Smooth muscle cell (in vitro differentiated cells): Measurements from ENCODE around the gene GPR151. TPM values are rescaled to one million over a fixed set of nuclear protein-coding genes. Genes with fewer than 3 reads are reported as not detected.

Experiments used
- DNase-seq: peaks from one replicate; lab custom pipeline; 2025; ENCODE audit not compliant: unreplicated experiment; lab: John Stamatoyannopoulos, UW
- H2AFZ ChIP-seq: fragments of 200-600 bp; sonication (generic); 2 replicates; pipeline ENCODE4 v1.6.0; 2016; ENCODE audit warnings: antibody characterized with exemption, low read depth, mild to moderate bottlenecking
- H3F3A ChIP-seq: fragments of 200-600 bp; sonication (generic); 2 replicates; pipeline ENCODE4 v1.6.0; 2017; ENCODE audit warnings: antibody characterized with exemption, low read depth
- H3K27ac ChIP-seq: fragments of 200-600 bp; sonication (generic); 2 replicates; pipeline ENCODE4 v1.5.1; 2016; ENCODE audit warnings: low read depth, mild to moderate bottlenecking
- H3K27me3 ChIP-seq: fragments of 200-600 bp; sonication (generic); 2 replicates; pipeline ENCODE4 v1.6.1; 2016; ENCODE audit warnings: low read depth, mild to moderate bottlenecking
- H3K36me3 ChIP-seq: fragments of 200-600 bp; sonication (generic); 2 replicates; pipeline ENCODE4 v1.5.1; 2016; ENCODE audit warnings: low read depth
- H3K4me1 ChIP-seq: fragments of 200-600 bp; sonication (generic); 2 replicates; pipeline ENCODE4 v1.5.1; 2016; ENCODE audit warnings: low read depth
- H3K4me2 ChIP-seq: fragments of 200-600 bp; sonication (generic); 2 replicates; pipeline ENCODE4 v1.6.0; 2016; ENCODE audit warnings: mild to moderate bottlenecking
- H3K4me3 ChIP-seq: fragments of 200-600 bp; sonication (generic); 2 replicates; pipeline ENCODE4 v1.5.1; 2016; ENCODE audit warnings: mild to moderate bottlenecking
- H3K79me2 ChIP-seq: fragments of 200-600 bp; sonication (generic); 2 replicates; pipeline ENCODE4 v1.6.0; 2016; ENCODE audit warnings: low read depth, mild to moderate bottlenecking
- H3K9ac ChIP-seq: fragments of 200-600 bp; sonication (generic); 2 replicates; pipeline ENCODE4 v1.6.0; 2016; ENCODE audit warnings: low read depth
- H3K9me3 ChIP-seq: fragments of 200-600 bp; sonication (generic); replicated peaks from 2 replicates; pipeline ENCODE4 v1.5.1; 2016; ENCODE audit warnings: low read depth
- H4K20me1 ChIP-seq: fragments of 200-600 bp; sonication (generic); 2 replicates; pipeline ENCODE4 v1.6.0; 2016; ENCODE audit warnings: low read depth
- WGBS: methylation state at CpG from one replicate; pipeline ENCODE4 v1.1.7; 2016; ENCODE audit warnings: low lambda C conversion rate; 5-methylcytosine and 5-hydroxymethylcytosine counted together
- polyA plus RNA-seq: library from polyadenylated mRNA; unstranded; fragments of >200 nt; fragmentation: Nextera tagmentation; extraction: Ambion mirVana; gene quantifications from 2 replicates; pipeline ENCODE4 v1.2.1, GENCODE V29; 2016
- total RNA-seq: library from RNA; depleted of rRNA; stranded (reverse); fragments of >200 nt; gene quantifications from 2 replicates; pipeline ENCODE4 v1.2.3, GENCODE V29; 2014
- TF ChIP-seq, protein P1 (sequence below): fragments of 200-600 bp; sonication (generic); IDR thresholded peaks from 2 replicates; pipeline ENCODE4 v1.5.1; 2017; ENCODE audit warnings: borderline replicate concordance, mild to moderate bottlenecking, antibody characterized with exemption; ENCODE audit not compliant: insufficient read depth, poor library complexity, severe bottlenecking

GPR151 gene
- total and polyA plus RNA-seq, 2 experiments from 2014 or later: not detected

DNA sequence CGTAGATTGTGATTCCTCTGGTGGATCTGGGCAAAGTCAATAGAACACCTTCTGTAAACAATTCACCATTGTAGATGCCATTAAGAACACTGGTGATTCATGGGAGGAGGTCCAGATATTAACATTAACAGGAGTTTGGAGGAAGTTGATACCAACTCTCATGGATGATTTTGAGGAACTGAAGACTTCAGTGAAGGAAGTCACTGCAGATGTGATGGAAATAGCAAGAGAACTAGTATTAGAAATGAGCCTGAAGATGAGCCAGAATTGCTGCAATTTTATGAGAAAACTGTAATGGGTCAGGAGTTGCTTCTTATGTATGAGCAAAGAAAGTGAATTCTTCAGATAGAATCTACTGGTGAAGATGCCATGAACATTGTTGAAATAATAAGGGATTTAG, 41.9 kb downstream of the GPR151 start:
- H3F3A ChIP-seq: no peaks in the 10 kb centered on the region
- TF ChIP-seq, protein P1, sequence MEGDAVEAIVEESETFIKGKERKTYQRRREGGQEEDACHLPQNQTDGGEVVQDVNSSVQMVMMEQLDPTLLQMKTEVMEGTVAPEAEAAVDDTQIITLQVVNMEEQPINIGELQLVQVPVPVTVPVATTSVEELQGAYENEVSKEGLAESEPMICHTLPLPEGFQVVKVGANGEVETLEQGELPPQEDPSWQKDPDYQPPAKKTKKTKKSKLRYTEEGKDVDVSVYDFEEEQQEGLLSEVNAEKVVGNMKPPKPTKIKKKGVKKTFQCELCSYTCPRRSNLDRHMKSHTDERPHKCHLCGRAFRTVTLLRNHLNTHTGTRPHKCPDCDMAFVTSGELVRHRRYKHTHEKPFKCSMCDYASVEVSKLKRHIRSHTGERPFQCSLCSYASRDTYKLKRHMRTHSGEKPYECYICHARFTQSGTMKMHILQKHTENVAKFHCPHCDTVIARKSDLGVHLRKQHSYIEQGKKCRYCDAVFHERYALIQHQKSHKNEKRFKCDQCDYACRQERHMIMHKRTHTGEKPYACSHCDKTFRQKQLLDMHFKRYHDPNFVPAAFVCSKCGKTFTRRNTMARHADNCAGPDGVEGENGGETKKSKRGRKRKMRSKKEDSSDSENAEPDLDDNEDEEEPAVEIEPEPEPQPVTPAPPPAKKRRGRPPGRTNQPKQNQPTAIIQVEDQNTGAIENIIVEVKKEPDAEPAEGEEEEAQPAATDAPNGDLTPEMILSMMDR: no peak
- no peak overlapping the region for H2AFZ ChIP-seq
- H3K9ac ChIP-seq: no peak overlapping the region
- peaks cover 28% of the 10 kb centered on the region for H4K20me1 ChIP-seq
- H3K9me3 ChIP-seq: no peaks in the 10 kb centered on the region
- no peak overlapping the region for H3K27ac ChIP-seq
- DNase-seq: no peak
- peaks cover 12% of the 10 kb centered on the region for H3K79me2 ChIP-seq
- no peaks in the 10 kb centered on the region for H3K27me3 ChIP-seq
- H3K4me3 ChIP-seq: no peak overlapping the region
- H3K4me2 ChIP-seq: no peak overlapping the region
- WGBS: 91% methylated on average over 1 of the region's 1 CpG
- H3K36me3 ChIP-seq: peaks cover 35% of the 10 kb centered on the region
- no peaks in the 10 kb centered on the region for H3K4me1 ChIP-seq

DNA sequence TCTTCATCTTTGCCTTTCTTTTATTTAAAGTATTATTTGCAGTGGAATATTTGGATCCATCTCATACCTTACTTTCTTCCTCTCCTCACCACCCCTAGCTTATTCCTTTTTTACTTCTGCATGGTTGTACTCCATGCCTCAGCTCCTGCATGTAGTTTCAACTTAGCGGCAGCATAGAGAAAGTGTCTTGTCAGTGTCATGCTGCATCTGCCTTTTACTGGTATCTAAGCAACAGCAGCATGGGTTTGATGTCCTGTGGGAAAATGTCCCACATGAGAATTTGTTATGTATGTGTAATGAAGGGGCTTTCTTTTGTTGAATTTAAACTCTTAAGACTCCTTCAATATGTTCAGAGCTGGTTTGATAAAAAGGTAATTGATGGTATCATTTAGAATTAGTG, 48.2 kb downstream of the GPR151 start:
- 91% methylated on average over 1 of the region's 1 CpG for WGBS
- no peak overlapping the region for H3K4me3 ChIP-seq
- peaks cover 42% of the 10 kb centered on the region for H3K36me3 ChIP-seq
- H3K9ac ChIP-seq: no peak overlapping the region
- H4K20me1 ChIP-seq: peaks cover 55% of the 10 kb centered on the region
- no peaks in the 10 kb centered on the region for H3F3A ChIP-seq
- H3K4me1 ChIP-seq: no peaks in the 10 kb centered on the region
- DNase-seq: no peak
- H3K27ac ChIP-seq: no peak overlapping the region
- TF ChIP-seq, protein P1: no peak
- no peaks in the 10 kb centered on the region for H3K27me3 ChIP-seq
- no peak overlapping the region for H3K4me2 ChIP-seq
- H3K9me3 ChIP-seq: no peaks in the 10 kb centered on the region
- H3K79me2 ChIP-seq: peaks cover 30% of the 10 kb centered on the region
- H2AFZ ChIP-seq: no peak overlapping the region

DNA sequence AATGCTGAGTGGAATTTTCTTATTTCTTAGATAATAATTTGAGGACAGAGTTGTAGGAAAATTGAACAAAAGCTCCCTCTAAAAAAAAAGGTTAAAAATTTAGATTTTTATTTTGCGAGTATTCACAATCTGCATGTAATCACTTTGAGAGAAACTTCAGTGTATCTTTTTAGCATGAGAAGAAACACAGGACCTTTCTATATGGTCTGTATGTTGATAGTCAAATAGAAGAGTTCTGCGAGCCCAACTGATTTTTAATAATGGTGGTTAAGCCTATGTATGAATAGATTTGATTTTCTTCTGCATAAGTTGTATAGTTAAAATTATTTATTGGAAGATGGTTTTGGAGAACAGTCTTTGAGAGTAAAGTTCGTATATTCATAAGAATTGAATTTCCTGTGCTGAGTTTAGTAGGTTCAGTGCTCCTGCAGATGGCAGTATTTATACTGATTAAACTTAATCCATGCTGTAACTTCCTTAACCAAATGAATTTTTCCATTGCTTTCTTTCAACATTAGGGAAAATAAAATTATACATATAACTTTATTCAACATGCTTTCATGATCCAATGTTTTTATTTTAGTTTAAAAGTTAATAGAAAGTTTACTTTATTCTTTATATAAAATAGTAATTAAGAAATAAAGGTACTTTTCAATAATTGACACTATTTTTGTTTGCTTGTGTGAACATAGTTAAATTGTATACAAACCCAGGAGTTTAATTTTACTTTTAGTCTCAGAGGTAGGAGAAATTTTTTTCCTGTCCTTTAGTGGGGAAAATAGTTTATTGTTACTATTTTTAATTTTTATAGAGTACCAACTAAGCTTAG, 49.3 kb downstream of the GPR151 start:
- no peak overlapping the region for H3K4me2 ChIP-seq
- no peaks in the 10 kb centered on the region for H3K27me3 ChIP-seq
- H2AFZ ChIP-seq: no peak overlapping the region
- no peak for DNase-seq
- H3K4me3 ChIP-seq: no peak overlapping the region
- no peaks in the 10 kb centered on the region for H3K9me3 ChIP-seq
- H4K20me1 ChIP-seq: peaks cover 65% of the 10 kb centered on the region
- WGBS: 73% methylated on average over 3 of the region's 3 CpGs
- peak overlapping the region; percentile 27 for H3K27ac ChIP-seq
- TF ChIP-seq, protein P1: peak; percentile 47
- H3K36me3 ChIP-seq: peaks cover 42% of the 10 kb centered on the region
- H3F3A ChIP-seq: no peaks in the 10 kb centered on the region
- H3K9ac ChIP-seq: no peak overlapping the region
- H3K4me1 ChIP-seq: no peaks in the 10 kb centered on the region
- H3K79me2 ChIP-seq: peaks cover 38% of the 10 kb centered on the region

DNA sequence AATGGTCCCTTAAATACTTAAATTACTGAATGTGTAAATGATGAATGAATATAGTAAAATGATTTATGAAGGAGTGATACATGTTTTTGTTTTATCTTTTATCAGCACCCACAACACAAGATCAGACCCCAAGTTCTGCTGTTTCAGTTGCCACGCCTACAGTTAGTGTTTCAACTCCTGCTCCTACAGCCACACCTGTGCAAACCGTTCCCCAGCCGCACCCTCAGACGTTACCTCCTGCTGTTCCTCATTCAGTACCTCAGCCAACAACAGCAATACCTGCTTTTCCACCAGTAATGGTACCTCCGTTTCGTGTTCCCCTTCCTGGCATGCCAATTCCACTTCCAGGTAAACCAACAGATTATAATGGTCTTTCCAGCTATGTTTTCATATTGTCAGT, 52.5 kb downstream of the GPR151 start:
- Histone ChIP-seq H3F3A (no peaks in the 10 kb centered on the region), H3K79me2 (peaks cover 51% of the 10 kb centered on the region), H3K4me2 (no peak overlapping the region), H3K36me3 (peaks cover 30% of the 10 kb centered on the region), H3K27me3 (no peaks in the 10 kb centered on the region), H3K9me3 (no peaks in the 10 kb centered on the region), H4K20me1 (peaks cover 81% of the 10 kb centered on the region), H3K4me3 (no peak overlapping the region), H3K9ac (no peak overlapping the region), H3K27ac (no peak overlapping the region), H2AFZ (no peak overlapping the region), H3K4me1 (no peaks in the 10 kb centered on the region)
- TF ChIP-seq, protein P1: no peak
- no peak for DNase-seq
- WGBS: 98% methylated on average over 6 of the region's 6 CpGs
